ENCODE measurements around the gene QSOX2.

DNA sequence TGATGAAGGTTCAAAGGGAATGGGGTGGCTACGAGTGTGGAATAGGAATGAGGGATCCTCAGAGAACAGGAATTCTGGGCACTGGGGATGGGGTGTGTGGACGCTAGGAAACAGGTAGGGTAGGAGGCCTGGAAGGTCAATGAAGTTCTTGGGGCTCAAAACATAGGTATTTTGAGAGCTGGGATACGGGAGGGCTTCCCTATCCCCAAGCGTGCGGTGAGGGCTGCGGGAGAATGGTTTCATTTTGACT, 718 bp downstream of the QSOX2 start:
- TF ChIP-seq, protein P1, sequence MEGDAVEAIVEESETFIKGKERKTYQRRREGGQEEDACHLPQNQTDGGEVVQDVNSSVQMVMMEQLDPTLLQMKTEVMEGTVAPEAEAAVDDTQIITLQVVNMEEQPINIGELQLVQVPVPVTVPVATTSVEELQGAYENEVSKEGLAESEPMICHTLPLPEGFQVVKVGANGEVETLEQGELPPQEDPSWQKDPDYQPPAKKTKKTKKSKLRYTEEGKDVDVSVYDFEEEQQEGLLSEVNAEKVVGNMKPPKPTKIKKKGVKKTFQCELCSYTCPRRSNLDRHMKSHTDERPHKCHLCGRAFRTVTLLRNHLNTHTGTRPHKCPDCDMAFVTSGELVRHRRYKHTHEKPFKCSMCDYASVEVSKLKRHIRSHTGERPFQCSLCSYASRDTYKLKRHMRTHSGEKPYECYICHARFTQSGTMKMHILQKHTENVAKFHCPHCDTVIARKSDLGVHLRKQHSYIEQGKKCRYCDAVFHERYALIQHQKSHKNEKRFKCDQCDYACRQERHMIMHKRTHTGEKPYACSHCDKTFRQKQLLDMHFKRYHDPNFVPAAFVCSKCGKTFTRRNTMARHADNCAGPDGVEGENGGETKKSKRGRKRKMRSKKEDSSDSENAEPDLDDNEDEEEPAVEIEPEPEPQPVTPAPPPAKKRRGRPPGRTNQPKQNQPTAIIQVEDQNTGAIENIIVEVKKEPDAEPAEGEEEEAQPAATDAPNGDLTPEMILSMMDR (conservative IDR thresholded peaks at IDR 0.05; ENCODE audit: low read depth, low read length), result no peak
- no peak for TF ChIP-seq EZH2 (IDR thresholded peaks at IDR 0.05; ENCODE audit: low read length, unreplicated experiment)
- no peak for TF ChIP-seq EZH2phosphoT487 (IDR thresholded peaks at IDR 0.05; ENCODE audit: borderline replicate concordance, low read length)

Data from PC-3 (cell line).